GM12864 (cell line): Measurements from ENCODE around the gene NR1I2.

Experiments
- DNase-seq: peaks from one replicate; pipeline ENCODE4 v3.0.0-alpha.2; 2011; ENCODE audit warnings: low read depth
- H3K4me3 ChIP-seq: 2 replicates; pipeline ENCODE4 v1.5.1; 2011; ENCODE audit warnings: mild to moderate bottlenecking, low read depth, low read length, control low read depth
- TF ChIP-seq, protein P1 (sequence below): IDR thresholded peaks from 2 replicates; pipeline ENCODE4 v1.5.1; 2011; ENCODE audit warnings: low read depth, mild to moderate bottlenecking, moderate library complexity, low read length, control low read depth, inconsistent platforms; ENCODE audit errors: missing control alignments

The NR1I2 gene

GRCh38 chr3:119856695-119857094 lies 74.8 kb downstream of the NR1I2 start:
- DNase-seq, result no peak
- H3K4me3 ChIP-seq, result no peak overlapping the region
- TF ChIP-seq, protein P1, sequence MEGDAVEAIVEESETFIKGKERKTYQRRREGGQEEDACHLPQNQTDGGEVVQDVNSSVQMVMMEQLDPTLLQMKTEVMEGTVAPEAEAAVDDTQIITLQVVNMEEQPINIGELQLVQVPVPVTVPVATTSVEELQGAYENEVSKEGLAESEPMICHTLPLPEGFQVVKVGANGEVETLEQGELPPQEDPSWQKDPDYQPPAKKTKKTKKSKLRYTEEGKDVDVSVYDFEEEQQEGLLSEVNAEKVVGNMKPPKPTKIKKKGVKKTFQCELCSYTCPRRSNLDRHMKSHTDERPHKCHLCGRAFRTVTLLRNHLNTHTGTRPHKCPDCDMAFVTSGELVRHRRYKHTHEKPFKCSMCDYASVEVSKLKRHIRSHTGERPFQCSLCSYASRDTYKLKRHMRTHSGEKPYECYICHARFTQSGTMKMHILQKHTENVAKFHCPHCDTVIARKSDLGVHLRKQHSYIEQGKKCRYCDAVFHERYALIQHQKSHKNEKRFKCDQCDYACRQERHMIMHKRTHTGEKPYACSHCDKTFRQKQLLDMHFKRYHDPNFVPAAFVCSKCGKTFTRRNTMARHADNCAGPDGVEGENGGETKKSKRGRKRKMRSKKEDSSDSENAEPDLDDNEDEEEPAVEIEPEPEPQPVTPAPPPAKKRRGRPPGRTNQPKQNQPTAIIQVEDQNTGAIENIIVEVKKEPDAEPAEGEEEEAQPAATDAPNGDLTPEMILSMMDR, result no peak

DNA sequence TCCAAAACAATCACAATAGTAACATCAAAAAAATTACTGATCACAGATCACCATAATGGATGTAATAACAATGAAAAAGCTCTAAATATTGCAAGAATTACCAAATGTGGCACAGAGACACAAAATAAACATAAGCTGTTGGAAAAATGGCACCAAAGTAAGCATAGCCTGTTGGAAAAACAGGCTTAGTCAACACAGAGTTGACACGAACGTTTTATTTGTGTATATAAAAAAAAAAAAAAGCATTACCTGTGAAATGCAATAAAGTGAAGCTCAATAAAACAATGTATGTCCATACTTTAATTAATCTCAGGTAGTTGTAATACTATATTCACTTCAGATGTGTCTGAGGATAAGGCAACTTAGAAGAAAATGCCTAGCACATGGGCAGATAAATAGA lies 77.1 kb downstream of the NR1I2 start:
- DNase-seq, result no peak
- TF ChIP-seq, protein P1, result no peak
- H3K4me3 ChIP-seq, result no peak overlapping the region

DNA sequence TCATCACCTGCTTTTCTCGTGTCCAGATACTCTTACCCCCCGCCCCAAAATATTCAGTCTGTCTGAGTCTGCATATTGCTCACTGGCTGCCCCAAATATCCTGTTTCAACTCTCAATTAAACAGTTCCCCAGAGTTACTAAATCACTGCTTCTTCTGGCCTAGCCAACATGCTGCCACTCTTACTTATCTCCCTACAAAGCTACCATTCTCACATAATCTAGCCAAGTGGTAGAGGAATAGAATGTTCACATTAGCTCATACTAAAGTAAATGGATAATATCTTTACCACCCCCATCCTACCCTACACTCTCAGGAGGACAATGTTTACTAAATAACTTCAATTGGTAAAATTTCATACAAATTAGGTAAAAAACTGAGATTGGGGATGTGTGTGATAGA lies 77.8 kb downstream of the NR1I2 start:
- no peak for DNase-seq
- no peak overlapping the region for H3K4me3 ChIP-seq
- TF ChIP-seq, protein P1, result no peak

DNA sequence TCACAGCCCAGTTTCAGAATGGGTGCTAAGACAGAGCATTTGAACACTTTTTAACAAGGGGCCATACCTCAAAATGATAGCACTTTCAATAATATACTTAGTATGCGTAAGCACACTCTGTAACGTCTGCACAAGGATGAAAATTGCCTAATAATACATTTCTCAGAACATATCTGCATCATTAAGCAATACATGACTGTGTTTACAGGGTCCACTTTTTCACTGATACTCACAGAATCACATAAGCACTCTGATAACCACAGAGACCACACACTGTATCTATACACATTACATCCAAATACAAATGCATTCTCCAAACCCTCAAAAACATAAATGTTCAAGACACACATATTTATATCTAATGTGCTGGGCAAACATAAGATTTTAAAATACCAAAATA lies 79.8 kb downstream of the NR1I2 start:
- TF ChIP-seq, protein P1, result no peak
- no peak for DNase-seq
- no peak overlapping the region for H3K4me3 ChIP-seq

- TF ChIP-seq, protein P1, result no peak
- DNase-seq, result no peak
- H3K4me3 ChIP-seq, result no peak overlapping the region
Observed at GRCh38 chr3:119862616-119863015, 80.7 kb downstream of the NR1I2 start.

GRCh38 chr3:119864476-119864875 lies 82.6 kb downstream of the NR1I2 start:
- H3K4me3 ChIP-seq, result no peak overlapping the region
- TF ChIP-seq, protein P1, result no peak
- no peak for DNase-seq
